ENCODE results near the gene PKD2L1.
"Not testable (repeated sequence)": the region's sequence is repeated elsewhere in the genome, so short reads cannot be mapped to it uniquely, and the experiment has no call there.

PKD2L1 gene

GRCh38 chr10:100303724-100304319, 26.2 kb downstream of the PKD2L1 start:
- no peak overlapping the region for H3K27ac ChIP-seq
- peak; percentile 76 for TF ChIP-seq CTCF (conservative IDR thresholded peaks at IDR 0.05; ENCODE audit: low read depth)
- CTCF ChIA-PET: interaction anchor here (0.6 to 1.1 kb wide), 11 partner anchors 9 to 215 kb away, joined by 3 to 8 read pairs (median 4); no protein-coding TSS in a partner anchor
- POLR2A ChIA-PET (ENCODE audit: low non-redundant PET): no interaction called here
- peak; percentile 62 for DNase-seq (ENCODE audit: low spot score)

GRCh38 chr10:100301123-100301522, 28.9 kb downstream of the PKD2L1 start:
- H3K27ac ChIP-seq; POLR2A ChIA-PET (ENCODE audit: low non-redundant PET); DNase-seq (ENCODE audit: low spot score); CTCF ChIA-PET: not testable (repeated sequence)

DNA sequence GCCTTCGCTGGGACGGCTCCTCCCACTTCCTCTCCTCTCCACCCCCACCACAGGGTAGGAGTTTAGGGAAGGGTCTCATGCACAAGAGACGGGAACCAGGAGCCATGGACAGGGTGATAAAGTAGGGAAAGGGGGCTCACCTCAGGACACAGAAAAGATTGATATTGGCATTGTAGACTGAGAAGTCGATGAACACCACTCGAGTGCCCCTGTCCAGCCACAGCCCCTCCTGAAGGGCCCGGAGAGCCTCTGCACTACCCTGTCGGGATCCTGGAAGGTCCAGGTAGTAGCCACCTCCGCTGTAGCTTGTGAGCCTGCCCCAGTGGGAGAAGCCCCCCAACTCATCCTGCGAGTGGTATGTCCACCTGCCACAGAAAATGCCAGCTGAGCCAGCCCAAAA, 32.8 kb downstream of the PKD2L1 start:
- TF ChIP-seq CTCF (conservative IDR thresholded peaks at IDR 0.05; ENCODE audit: low read depth): no peak
- no peak for DNase-seq (ENCODE audit: low spot score)
- H3K27ac ChIP-seq: no peak overlapping the region
- ChIA-PET POLR2A (ENCODE audit: low non-redundant PET) (no interaction called here), CTCF (interaction anchor here (0.6 kb wide), 1 partner anchor 136 kb away, joined by 3 read pairs; no protein-coding TSS in a partner anchor)

DNA sequence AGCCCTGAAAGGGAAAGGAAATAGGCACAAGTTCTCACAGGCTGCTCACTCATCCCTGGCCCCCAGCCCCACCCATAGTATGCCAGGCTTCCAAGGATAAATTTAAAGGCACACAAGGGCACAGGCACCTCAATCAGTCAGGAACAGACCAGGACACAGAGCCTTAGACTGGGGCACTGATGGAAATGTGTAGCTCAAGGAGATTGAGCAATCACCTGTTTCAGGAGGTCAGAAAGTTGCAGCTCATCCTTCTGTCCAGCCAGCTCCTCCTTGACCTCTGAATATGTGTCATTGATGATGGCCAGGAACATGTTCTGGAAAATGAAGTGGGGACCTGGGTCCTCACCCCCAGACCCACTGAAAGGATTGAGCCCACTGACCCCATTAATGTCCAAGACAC, 37.0 kb downstream of the PKD2L1 start:
- no peak for TF ChIP-seq CTCF (conservative IDR thresholded peaks at IDR 0.05; ENCODE audit: low read depth)
- no peak overlapping the region for H3K27ac ChIP-seq
- CTCF ChIA-PET: interaction anchor here (1.4 kb wide), 1 partner anchor 11 kb away, joined by 4 read pairs; no protein-coding TSS in a partner anchor
- no peak for DNase-seq (ENCODE audit: low spot score)
- POLR2A ChIA-PET (ENCODE audit: low non-redundant PET): no interaction called here

DNA sequence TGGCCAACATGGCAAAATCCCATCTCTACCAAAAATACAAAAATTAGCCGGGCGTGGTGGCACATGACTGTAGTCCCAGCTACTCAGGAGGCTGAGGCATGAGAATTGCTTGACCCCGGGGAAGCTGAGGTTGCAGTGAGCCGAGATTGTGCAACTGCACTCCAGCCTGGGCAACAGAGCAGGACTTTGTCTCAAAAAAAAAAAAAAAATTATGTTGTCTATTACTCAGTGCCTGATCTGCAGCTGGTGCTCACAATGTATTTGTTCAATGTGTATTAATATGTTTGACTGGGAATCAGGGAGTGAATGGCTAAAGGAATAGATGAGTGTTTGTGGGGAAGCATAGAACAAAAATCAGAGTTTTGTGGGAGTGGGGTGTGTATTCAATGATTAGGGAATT, 37.7 kb downstream of the PKD2L1 start:
- DNase-seq (ENCODE audit: low spot score); H3K27ac ChIP-seq; POLR2A ChIA-PET (ENCODE audit: low non-redundant PET): not testable (repeated sequence)
- CTCF ChIA-PET: interaction anchor here (1.4 kb wide), 1 partner anchor 11 kb away, joined by 4 read pairs; no protein-coding TSS in a partner anchor

DNA sequence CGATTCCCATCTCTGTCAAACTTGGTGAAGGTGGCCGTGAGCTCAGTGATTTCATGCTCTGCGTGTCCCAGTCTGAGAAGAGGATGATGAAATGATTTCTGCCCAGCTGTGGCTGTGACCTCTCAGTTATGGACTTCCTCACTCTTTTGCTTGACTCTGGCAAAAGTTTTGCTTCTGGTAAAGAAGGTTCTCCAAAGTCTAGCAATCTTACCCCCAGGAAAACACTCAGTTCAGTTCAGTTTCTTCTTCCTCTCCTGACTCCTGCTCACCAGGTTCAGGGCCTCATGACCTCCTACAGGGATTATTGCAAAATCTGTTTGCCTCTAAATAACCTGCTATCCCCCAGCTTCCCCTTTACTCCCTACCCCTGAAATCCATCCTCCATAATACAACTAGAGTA, 38.7 kb downstream of the PKD2L1 start:
- no peak overlapping the region for H3K27ac ChIP-seq
- ChIA-PET POLR2A (ENCODE audit: low non-redundant PET) (no interaction called here), CTCF (no interaction called here)
- no peak for TF ChIP-seq CTCF (conservative IDR thresholded peaks at IDR 0.05; ENCODE audit: low read depth)
- no peak for DNase-seq (ENCODE audit: low spot score)

DNA sequence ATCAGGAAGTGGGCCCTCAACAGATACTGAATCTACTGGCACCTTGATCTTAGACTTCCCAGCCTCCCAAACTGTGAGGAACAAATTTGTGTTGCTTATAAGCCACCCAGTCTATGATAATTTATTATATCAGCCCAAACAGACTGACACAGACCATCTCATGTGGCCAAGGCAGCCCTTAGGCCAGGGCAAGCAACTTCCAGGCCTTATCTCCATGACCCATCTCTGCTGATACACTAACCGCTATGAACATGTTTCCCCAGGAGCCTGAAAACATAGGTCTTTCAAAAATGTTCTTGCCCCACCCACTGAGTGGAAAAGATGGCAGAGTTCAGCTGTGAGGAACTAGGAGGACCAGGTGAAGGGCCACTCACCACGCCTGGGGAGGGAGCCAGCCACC, 40.4 kb downstream of the PKD2L1 start:
- no peak overlapping the region for H3K27ac ChIP-seq
- no peak for DNase-seq (ENCODE audit: low spot score)
- ChIA-PET CTCF (interaction anchor here (1.5 kb wide), 1 partner anchor 14 kb away, joined by 4 read pairs; no protein-coding TSS in a partner anchor), POLR2A (ENCODE audit: low non-redundant PET) (no interaction called here)
- no peak for TF ChIP-seq CTCF (conservative IDR thresholded peaks at IDR 0.05; ENCODE audit: low read depth)

Measured in RWPE1 (cell line).